ENCODE data around the gene TIMM13.

- TF ChIP-seq CTCF (IDR thresholded peaks at IDR 0.05 in 4 of 5, conservative IDR thresholded peaks at IDR 0.05 in 1 of 5) (no peak), POLR2A (IDR thresholded peaks at IDR 0.05) (no peak)
Observed at GRCh38 chr19:2468596-2468995, 41.2 kb upstream of the TIMM13 start.
